K562 (cell line): ENCODE measurements around the gene ACAD10. TPM values are rescaled to one million over a fixed set of nuclear protein-coding genes. Genes with fewer than 3 reads are reported as not detected.

Source experiments
- CBFA2T3 ChIP-seq: fragments of 450-650 bp; IDR thresholded peaks from 2 replicates; pipeline ENCODE4 v1.6.1; 2017
- CBX8 ChIP-seq: fragments of 200-600 bp; sonication (generic); IDR thresholded peaks from 2 replicates; pipeline ENCODE4 v1.6.1; 2012; ENCODE audit warnings: borderline replicate concordance, mixed run types, low read depth, mild to moderate bottlenecking, moderate library complexity, mixed read lengths, low read length, control low read depth, inconsistent platforms; ENCODE audit not compliant: poor library complexity, severe bottlenecking; ENCODE audit errors: extremely low read depth
- FOXO4 ChIP-seq: fragments of 450-650 bp; formaldehyde crosslinking; IDR thresholded peaks from 2 replicates; pipeline ENCODE4 v1.4.0; 2020; ENCODE audit warnings: mild to moderate bottlenecking, moderate library complexity
- HMG20A ChIP-seq: fragments of 450-650 bp; formaldehyde crosslinking; conservative IDR thresholded peaks from 2 replicates; pipeline ENCODE4 v1.4.0; 2020; ENCODE audit warnings: mild to moderate bottlenecking, mixed read lengths
- JUN ChIP-seq, 2 experiments: sonication (generic) in 1 of 2; formaldehyde crosslinking in 1 of 2; IDR thresholded peaks; 2 replicates each; pipeline versions ENCODE4 v1.6.1 to v1.8.0; 2012 to 2022; ENCODE audit warnings: borderline replicate concordance in 2 of 2, mild to moderate bottlenecking in 2 of 2, improper control_type of control experiment in 1 of 2, low read depth in 1 of 2, low read length in 1 of 2, missing genetic modification reagents in 1 of 2
- L3MBTL2 ChIP-seq: fragments of 450-650 bp; IDR thresholded peaks from 2 replicates; pipeline ENCODE4 v1.6.1; 2016; ENCODE audit warnings: mild to moderate bottlenecking, moderate library complexity
- RBM34 ChIP-seq: fragments of 200-400 bp; formaldehyde crosslinking; IDR thresholded peaks from 2 replicates; pipeline ENCODE4 v1.6.1; 2018; ENCODE audit warnings: low read length, borderline replicate concordance; ENCODE audit not compliant: insufficient read depth
- RCOR1 ChIP-seq, 2 experiments: IDR thresholded peaks; 2 replicates each; pipeline ENCODE4 v1.6.1; 2012; ENCODE audit warnings: low read depth in 2 of 2, low read length in 2 of 2, borderline replicate concordance in 1 of 2, improper control_type of control experiment in 1 of 2
- SAP30 ChIP-seq: fragments of 200-600 bp; sonication (generic); IDR thresholded peaks from 2 replicates; pipeline ENCODE4 v1.6.1; 2012; ENCODE audit warnings: borderline replicate concordance, low read depth, mild to moderate bottlenecking, moderate library complexity, low read length, control low read depth, inconsistent platforms; ENCODE audit not compliant: insufficient read depth, poor library complexity, severe bottlenecking
- ZFX ChIP-seq: sonication (generic); formaldehyde crosslinking; IDR thresholded peaks from 2 replicates; pipeline ENCODE4 v1.8.0; 2022; ENCODE audit warnings: mild to moderate bottlenecking, missing genetic modification reagents, moderate library complexity
- ZNF224 ChIP-seq: sonication (generic); formaldehyde crosslinking; IDR thresholded peaks from 2 replicates; pipeline ENCODE4 v1.8.0; 2022; ENCODE audit warnings: mild to moderate bottlenecking, missing genetic modification reagents
- polyA plus RNA-seq, 8 experiments: library from polyadenylated mRNA; depleted of rRNA in 4 of 8; stranded (reverse) in 5 of 8; unstranded in 3 of 8; fragments of >200 nt; fragmentation: Nextera tagmentation in 2 of 8; fragmentation: Illumina TruSeq in 1 of 8; extraction: Ambion mirVana in 2 of 8; extraction: Trizol in 1 of 8; gene quantifications; 2 replicates each; pipeline versions ENCODE4 v1.2.1 to v1.2.3, GENCODE V29; 2011 to 2014; ENCODE audit warnings: inconsistent platforms in 1 of 8, missing spikeins in 1 of 8
- total RNA-seq, 7 experiments: library from RNA; depleted of rRNA in 6 of 7; stranded (reverse); fragments of >200 nt in 6 of 7; fragmentation: Illumina TruSeq in 2 of 7; extraction: Trizol in 2 of 7; gene quantifications; 2 replicates each; pipeline versions ENCODE4 v1.2.1 to v1.2.3, GENCODE V29; 2011 to 2021; ENCODE audit warnings: low replicate concordance in 1 of 7
- TF ChIP-seq, protein P1 (sequence below), 2 experiments: fragments of 450-650 bp; conservative IDR thresholded peaks; 2 replicates each; pipeline ENCODE4 v1.6.1; 2017; ENCODE audit warnings: mild to moderate bottlenecking in 2 of 2, moderate library complexity in 2 of 2
- TF ChIP-seq, protein P2 (sequence below): sonication (generic); formaldehyde crosslinking; IDR thresholded peaks from 2 replicates; pipeline ENCODE4 v1.8.0; 2023; ENCODE audit warnings: missing genetic modification reagents, mild to moderate bottlenecking, borderline replicate concordance

The ACAD10 gene
- total and polyA plus RNA-seq, 9 of the 15 experiments (the other 6 are each of a cell fraction or from before 2014, with no cell fraction given), result 2.3 to 19.2 (median 12.0) TPM

DNA sequence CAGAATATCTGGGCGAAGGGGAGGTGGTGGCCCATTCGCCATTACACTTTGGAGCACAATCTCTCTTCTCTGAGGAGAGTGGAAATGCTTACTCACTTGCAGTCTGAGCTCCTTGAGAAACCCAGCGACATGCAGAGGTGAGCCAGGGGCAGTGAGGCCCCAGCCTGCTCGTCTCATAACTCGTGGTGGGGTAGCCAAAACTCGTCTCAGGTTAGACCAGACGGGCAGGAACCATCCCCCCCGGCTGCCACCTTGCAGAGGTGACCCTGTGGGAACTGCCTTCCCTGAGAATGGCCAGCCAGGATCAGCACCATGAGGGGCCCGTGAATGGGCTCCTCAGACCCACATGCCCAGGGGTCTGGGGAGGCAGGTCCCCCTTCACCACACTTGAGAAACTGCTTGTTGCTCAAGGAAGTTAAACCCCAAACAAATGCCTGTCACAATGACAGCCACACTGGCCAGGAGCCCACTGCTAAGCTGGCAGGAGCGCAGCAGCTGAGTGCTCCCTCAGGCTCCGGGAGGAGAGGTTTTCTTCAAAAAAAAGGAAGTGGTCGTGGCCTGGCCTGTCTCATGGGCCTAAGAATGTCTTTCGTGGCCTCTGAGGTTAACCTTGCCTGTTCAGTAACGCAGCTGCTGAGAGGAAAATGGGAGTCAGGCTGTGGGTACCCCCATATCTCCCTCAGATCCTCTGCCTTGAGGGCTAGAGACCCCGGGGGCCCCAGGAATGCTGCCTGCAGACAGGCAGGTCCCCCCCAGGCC, 71.7 kb downstream of the ACAD10 start (continued):
- TF ChIP-seq ZNF224, result no peak
- no peak for TF ChIP-seq FOXO4 (CRISPR knock-in tag)
- no peak for TF ChIP-seq HMG20A (CRISPR knock-in tag)
- no peak for TF ChIP-seq CBX8
- peak; percentile 22; the same call in 1 of the 2 replicates for TF ChIP-seq L3MBTL2
- TF ChIP-seq CBFA2T3, result no peak
- TF ChIP-seq, protein P1, sequence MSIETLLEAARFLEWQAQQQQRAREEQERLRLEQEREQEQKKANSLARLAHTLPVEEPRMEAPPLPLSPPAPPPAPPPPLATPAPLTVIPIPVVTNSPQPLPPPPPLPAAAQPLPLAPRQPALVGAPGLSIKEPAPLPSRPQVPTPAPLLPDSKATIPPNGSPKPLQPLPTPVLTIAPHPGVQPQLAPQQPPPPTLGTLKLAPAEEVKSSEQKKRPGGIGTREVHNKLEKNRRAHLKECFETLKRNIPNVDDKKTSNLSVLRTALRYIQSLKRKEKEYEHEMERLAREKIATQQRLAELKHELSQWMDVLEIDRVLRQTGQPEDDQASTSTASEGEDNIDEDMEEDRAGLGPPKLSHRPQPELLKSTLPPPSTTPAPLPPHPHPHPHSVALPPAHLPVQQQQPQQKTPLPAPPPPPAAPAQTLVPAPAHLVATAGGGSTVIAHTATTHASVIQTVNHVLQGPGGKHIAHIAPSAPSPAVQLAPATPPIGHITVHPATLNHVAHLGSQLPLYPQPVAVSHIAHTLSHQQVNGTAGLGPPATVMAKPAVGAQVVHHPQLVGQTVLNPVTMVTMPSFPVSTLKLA (conservative IDR thresholded peaks at IDR 0.05), result no peak
- TF ChIP-seq SAP30, result no peak
- TF ChIP-seq, protein P2, sequence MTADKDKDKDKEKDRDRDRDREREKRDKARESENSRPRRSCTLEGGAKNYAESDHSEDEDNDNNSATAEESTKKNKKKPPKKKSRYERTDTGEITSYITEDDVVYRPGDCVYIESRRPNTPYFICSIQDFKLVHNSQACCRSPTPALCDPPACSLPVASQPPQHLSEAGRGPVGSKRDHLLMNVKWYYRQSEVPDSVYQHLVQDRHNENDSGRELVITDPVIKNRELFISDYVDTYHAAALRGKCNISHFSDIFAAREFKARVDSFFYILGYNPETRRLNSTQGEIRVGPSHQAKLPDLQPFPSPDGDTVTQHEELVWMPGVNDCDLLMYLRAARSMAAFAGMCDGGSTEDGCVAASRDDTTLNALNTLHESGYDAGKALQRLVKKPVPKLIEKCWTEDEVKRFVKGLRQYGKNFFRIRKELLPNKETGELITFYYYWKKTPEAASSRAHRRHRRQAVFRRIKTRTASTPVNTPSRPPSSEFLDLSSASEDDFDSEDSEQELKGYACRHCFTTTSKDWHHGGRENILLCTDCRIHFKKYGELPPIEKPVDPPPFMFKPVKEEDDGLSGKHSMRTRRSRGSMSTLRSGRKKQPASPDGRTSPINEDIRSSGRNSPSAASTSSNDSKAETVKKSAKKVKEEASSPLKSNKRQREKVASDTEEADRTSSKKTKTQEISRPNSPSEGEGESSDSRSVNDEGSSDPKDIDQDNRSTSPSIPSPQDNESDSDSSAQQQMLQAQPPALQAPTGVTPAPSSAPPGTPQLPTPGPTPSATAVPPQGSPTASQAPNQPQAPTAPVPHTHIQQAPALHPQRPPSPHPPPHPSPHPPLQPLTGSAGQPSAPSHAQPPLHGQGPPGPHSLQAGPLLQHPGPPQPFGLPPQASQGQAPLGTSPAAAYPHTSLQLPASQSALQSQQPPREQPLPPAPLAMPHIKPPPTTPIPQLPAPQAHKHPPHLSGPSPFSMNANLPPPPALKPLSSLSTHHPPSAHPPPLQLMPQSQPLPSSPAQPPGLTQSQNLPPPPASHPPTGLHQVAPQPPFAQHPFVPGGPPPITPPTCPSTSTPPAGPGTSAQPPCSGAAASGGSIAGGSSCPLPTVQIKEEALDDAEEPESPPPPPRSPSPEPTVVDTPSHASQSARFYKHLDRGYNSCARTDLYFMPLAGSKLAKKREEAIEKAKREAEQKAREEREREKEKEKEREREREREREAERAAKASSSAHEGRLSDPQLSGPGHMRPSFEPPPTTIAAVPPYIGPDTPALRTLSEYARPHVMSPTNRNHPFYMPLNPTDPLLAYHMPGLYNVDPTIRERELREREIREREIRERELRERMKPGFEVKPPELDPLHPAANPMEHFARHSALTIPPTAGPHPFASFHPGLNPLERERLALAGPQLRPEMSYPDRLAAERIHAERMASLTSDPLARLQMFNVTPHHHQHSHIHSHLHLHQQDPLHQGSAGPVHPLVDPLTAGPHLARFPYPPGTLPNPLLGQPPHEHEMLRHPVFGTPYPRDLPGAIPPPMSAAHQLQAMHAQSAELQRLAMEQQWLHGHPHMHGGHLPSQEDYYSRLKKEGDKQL, result no peak
- no peak for TF ChIP-seq RBM34
- TF ChIP-seq RCOR1 (IDR thresholded peaks at IDR 0.05; ENCODE audit: borderline replicate concordance in 1 of 2, low read depth in 2 of 2, low read length in 2 of 2), result no peak
- peak; percentile 63 for TF ChIP-seq ZFX (CRISPR knock-in tag)
- TF ChIP-seq JUN (IDR thresholded peaks at IDR 0.05; ENCODE audit: borderline replicate concordance, low read depth, low read length), result no peak
- TF ChIP-seq JUN (CRISPR knock-in tag; IDR thresholded peaks at IDR 0.05; ENCODE audit: borderline replicate concordance), result no peak
